ENCODE measurements around the gene C16orf46.

The C16orf46 gene

GRCh38 chr16:81070979-81071378, 6.1 kb downstream of the C16orf46 start:
- TF ChIP-seq EZH2phosphoT487 (conservative IDR thresholded peaks at IDR 0.05; ENCODE audit: low read length): no peak
- no peak for TF ChIP-seq CTCF (IDR thresholded peaks at IDR 0.05; ENCODE audit: insufficient read depth, low read length, poor library complexity, severe bottlenecking)
- Histone ChIP-seq H3K4me2 (ENCODE audit: low read depth, low read length, poor library complexity, severe bottlenecking) (no peak overlapping the region), H3K27ac (ENCODE audit: low read depth, low read length) (no peak overlapping the region), H2AFZ (ENCODE audit: low read depth, low read length, severe bottlenecking) (no peak overlapping the region), H3F3A (ENCODE audit: insufficient read depth) (no peaks in the 10 kb centered on the region), H3K79me2 (ENCODE audit: insufficient read depth, low read length) (no peaks in the 10 kb centered on the region), H3K9ac (ENCODE audit: low read length) (no peak overlapping the region), H3K4me3 (ENCODE audit: insufficient read depth, low read length, poor library complexity, severe bottlenecking) (no peak overlapping the region), H4K20me1 (ENCODE audit: low read depth, low read length) (no peaks in the 10 kb centered on the region), H3K27me3 (ENCODE audit: low read length) (no peaks in the 10 kb centered on the region), H3K36me3 (ENCODE audit: low read length) (no peaks in the 10 kb centered on the region), H3K9me3 (ENCODE audit: insufficient read depth, low read length) (no peaks in the 10 kb centered on the region), H3K9me2 (replicated peaks; ENCODE audit: insufficient read depth, low read length) (no peaks in the 10 kb centered on the region)

- no peaks in the 10 kb centered on the region for H3K9me2 ChIP-seq (replicated peaks; ENCODE audit: insufficient read depth, low read length)
- no peak overlapping the region for H3K9ac ChIP-seq (ENCODE audit: low read length)
- no peaks in the 10 kb centered on the region for H4K20me1 ChIP-seq (ENCODE audit: low read depth, low read length)
- H3K4me3 ChIP-seq (ENCODE audit: insufficient read depth, low read length, poor library complexity, severe bottlenecking): no peak overlapping the region
- no peak for TF ChIP-seq EZH2phosphoT487 (conservative IDR thresholded peaks at IDR 0.05; ENCODE audit: low read length)
- TF ChIP-seq CTCF (IDR thresholded peaks at IDR 0.05; ENCODE audit: insufficient read depth, low read length, poor library complexity, severe bottlenecking): no peak
- no peak overlapping the region for H3K27ac ChIP-seq (ENCODE audit: low read depth, low read length)
- no peaks in the 10 kb centered on the region for H3K36me3 ChIP-seq (ENCODE audit: low read length)
- H3K4me2 ChIP-seq (ENCODE audit: low read depth, low read length, poor library complexity, severe bottlenecking): no peak overlapping the region
- no peak overlapping the region for H2AFZ ChIP-seq (ENCODE audit: low read depth, low read length, severe bottlenecking)
- H3K9me3 ChIP-seq (ENCODE audit: insufficient read depth, low read length): no peaks in the 10 kb centered on the region
- no peaks in the 10 kb centered on the region for H3F3A ChIP-seq (ENCODE audit: insufficient read depth)
- H3K79me2 ChIP-seq (ENCODE audit: insufficient read depth, low read length): no peaks in the 10 kb centered on the region
- H3K27me3 ChIP-seq (ENCODE audit: low read length): no peaks in the 10 kb centered on the region
These were observed 8.0 kb downstream of the C16orf46 start for GRCh38 chr16:81069063-81069462.

GRCh38 chr16:81067166-81067565, 9.9 kb downstream of the C16orf46 start:
- Histone ChIP-seq H3K9me3 (ENCODE audit: insufficient read depth, low read length) (no peaks in the 10 kb centered on the region), H3K79me2 (ENCODE audit: insufficient read depth, low read length) (no peaks in the 10 kb centered on the region), H3K36me3 (ENCODE audit: low read length) (no peaks in the 10 kb centered on the region), H3K4me3 (ENCODE audit: insufficient read depth, low read length, poor library complexity, severe bottlenecking) (no peak overlapping the region), H3K4me2 (ENCODE audit: low read depth, low read length, poor library complexity, severe bottlenecking) (no peak overlapping the region), H4K20me1 (ENCODE audit: low read depth, low read length) (no peaks in the 10 kb centered on the region), H3F3A (ENCODE audit: insufficient read depth) (no peaks in the 10 kb centered on the region), H3K9ac (ENCODE audit: low read length) (no peak overlapping the region), H3K9me2 (replicated peaks; ENCODE audit: insufficient read depth, low read length) (no peaks in the 10 kb centered on the region), H2AFZ (ENCODE audit: low read depth, low read length, severe bottlenecking) (no peak overlapping the region), H3K27me3 (ENCODE audit: low read length) (no peaks in the 10 kb centered on the region), H3K27ac (ENCODE audit: low read depth, low read length) (no peak overlapping the region)
- TF ChIP-seq EZH2phosphoT487 (conservative IDR thresholded peaks at IDR 0.05; ENCODE audit: low read length) (no peak), CTCF (IDR thresholded peaks at IDR 0.05; ENCODE audit: insufficient read depth, low read length, poor library complexity, severe bottlenecking) (no peak)
